HG03108 (cell line): Measurements from ENCODE around the gene MCF2L.
"Not testable (repeated sequence)": the region's sequence is repeated elsewhere in the genome, so short reads cannot be mapped to it uniquely, and the experiment has no call there.

Experiments
- ATAC-seq: cut with Tn5 transposase; IDR thresholded peaks from one replicate; pipeline ENCODE4 v1.9.1; 2021; ENCODE audit warnings: moderate library complexity; ENCODE audit not compliant: unreplicated experiment

The MCF2L gene

GRCh38 chr13:113090806-113091205, 121.8 kb downstream of the MCF2L start:
- ATAC-seq: no peak

DNA sequence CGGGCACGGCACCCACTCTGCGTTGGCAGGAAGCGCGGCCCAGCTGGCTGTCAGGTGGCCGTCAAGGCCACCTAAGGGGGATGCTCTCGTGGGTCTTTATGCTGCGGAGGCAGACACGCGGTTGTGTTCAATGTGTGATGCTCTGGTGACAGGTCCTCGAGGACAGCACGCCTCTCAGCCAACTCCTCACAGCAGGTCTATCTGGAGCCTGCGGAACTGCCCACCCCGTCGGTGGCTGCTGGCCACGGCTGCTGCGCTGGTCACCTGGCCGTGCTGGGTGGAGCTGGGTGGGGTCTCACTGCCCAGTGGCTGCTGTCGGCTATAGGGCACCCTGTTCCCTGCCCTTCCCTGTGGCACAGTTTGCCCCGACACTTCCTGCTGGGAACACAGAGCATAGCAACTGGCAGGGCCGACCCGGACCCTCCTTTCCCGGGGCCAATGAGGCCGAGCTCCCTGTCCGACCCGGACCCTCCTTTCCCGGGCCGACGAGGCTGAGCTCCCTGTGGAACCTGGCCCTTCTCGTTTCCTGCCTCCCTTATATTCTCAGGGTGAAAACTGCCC, 122.3 kb downstream of the MCF2L start:
- no peak for ATAC-seq

GRCh38 chr13:113091891-113092775, 123.1 kb downstream of the MCF2L start:
- ATAC-seq: no peak

GRCh38 chr13:113092776-113093579, 124.0 kb downstream of the MCF2L start:
- ATAC-seq: no peak

GRCh38 chr13:113093580-113094409, 124.8 kb downstream of the MCF2L start:
- ATAC-seq: no peak

DNA sequence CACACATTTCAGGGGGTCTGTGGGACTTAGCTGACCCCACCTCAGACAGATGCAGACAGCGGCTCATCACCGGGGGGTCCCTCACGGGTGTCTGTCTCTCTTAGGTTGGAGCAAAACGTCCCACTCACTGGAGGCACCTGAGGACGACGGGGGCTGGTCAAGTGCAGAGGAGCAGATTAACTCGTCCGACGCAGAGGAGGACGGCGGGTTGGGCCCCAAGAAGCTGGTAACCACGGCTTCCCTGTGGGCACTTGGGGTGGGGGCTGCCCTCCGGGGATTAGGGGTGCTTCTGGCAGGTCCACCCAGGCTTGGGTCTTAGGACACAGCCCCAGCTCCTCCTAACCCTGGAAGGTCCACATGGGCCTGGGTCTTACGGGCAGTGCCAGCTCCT, 125.4 kb downstream of the MCF2L start:
- ATAC-seq: no peak

- no peak for ATAC-seq
Observed at GRCh38 chr13:113095146-113096051, 126.4 kb downstream of the MCF2L start.

DNA sequence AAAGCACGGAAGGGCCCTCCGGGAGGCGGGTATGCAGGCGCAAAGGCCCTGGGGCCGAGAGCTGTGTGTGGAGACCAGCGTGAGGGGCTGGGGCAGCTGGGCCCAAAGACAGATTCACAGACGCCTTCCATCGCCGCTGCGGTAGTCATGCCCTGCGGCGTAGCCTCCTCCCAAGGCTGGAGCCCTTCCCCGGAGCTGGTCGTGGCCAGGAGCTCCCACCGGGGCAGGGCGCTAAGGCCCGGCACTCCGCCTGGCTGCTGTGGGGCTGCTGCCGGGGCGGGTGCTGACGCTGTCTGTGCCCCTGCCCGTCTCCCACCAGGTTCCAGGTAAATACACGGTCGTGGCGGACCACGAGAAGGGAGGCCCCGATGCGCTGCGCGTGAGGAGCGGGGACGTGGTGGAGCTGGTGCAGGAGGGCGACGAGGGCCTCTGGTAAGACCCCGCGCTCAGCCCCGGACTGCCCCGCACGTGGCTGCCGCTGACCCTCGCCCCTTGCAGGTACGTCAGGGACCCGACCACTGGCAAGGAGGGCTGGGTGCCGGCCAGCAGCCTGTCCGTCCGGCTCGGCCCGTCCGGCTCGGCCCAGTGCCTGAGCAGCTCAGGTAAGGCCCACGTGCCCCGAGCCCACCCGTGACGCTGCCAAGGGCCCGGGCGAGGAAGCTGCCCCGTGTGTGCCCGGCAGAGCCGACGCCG, 127.2 kb downstream of the MCF2L start:
- no peak for ATAC-seq

DNA sequence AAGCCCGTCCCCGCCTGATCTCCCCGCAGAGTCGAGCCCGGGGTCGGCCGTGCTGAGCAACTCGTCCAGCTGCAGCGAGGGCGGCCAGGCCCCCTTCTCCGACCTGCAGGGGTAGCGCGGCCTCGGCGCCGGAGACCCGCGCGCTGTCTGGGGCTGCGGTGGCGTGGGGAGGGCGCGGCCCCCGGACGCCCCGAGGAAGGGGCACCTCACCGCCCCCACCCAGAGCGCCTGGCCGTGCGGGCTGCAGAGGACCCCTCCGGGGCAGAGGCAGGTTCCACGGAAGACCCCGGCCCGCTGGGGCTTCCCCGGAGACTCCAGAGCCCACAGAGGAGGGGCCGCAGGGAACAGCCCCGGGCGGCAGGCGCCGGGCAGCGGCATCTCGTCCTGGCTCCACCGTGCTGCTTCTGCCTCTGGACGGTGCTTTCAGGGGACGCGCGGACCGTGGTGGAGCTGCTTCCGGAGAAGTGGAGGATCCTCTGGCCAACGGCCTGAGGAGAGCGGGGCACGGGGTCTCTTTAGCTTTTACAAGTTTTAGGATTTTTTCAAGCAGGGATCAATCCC, 127.8 kb downstream of the MCF2L start:
- no peak for ATAC-seq

DNA sequence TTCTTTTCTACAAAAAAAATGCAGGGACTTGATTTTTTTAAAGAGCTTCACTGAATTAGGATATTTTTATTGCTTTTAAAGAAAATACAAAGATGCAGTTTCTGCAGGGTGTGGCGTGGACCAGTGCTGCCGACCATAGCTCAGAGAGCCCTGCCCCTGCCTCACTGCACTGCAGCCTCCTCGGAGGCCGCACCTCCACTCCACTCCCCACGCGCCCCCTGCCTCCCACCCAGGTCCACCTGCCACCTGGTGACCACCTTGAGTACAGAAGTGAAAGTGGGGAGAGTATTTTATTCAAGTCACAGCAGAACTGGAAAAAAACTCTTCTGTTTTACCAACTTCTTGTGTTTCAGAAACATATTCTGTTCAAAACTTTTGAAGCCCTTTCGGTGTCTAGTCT, 128.6 kb downstream of the MCF2L start:
- no peak for ATAC-seq

DNA sequence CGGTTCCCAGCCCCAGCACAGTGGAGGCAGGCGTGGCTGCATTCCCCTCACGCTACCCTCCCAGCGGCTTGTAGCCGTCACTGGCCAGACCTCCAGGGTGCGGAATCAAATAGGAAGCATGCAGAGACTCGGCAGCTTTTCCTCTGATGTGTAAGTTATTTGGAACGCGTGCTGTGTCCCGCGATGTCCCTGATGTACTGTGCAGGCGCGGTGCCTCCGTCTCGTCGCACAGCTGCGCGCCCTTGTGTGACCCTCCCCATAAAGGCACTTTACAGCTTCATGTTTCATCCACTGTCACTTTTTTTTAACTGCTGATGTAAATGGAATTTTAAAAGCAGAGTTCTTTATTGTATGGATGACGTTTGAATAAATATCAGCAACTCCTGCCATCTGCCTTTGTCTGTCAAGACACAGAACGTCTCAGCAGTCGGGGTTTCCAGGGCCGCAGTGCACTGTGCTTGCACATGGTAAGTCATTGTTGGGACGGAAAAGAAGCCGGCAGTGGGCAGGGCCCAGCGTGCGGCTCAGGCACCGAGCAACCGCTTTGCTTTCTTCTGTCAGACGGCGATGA, 129.2 kb downstream of the MCF2L start:
- no peak for ATAC-seq

DNA sequence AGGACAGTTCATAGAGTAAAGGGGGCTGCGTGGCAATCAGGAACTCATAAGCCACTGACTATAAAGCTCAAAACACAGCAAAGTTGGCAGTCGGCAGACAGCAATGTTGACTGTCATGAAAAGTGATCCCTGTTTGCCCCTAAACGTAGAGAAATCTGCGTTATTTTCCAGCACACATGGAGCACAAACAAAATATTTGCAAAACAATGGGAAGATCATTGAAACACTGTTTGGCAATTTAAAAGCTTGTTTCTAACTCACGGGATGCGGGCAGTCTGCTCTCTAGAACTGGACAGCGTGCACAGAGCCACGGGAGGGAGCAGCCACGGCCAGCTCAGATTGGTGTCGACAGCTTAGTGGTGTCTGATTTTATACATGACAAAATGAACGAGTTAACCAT, 130.1 kb downstream of the MCF2L start:
- no peak for ATAC-seq

GRCh38 chr13:113102302-113102701, 133.3 kb downstream of the MCF2L start:
- not testable (repeated sequence) for ATAC-seq

GRCh38 chr13:113102727-113103126, 133.7 kb downstream of the MCF2L start:
- no peak for ATAC-seq

- no peak for ATAC-seq
Observed at GRCh38 chr13:113103646-113104045, 134.6 kb downstream of the MCF2L start.

GRCh38 chr13:113105032-113105920, 136.3 kb downstream of the MCF2L start, which contains the start of gene F7:
F7 (plus strand) TSS chr13:113105791; CDS start chr13:113105842, 51 bp downstream.
- no peak for ATAC-seq

GRCh38 chr13:113105921-113106452, 137.0 kb downstream of the MCF2L start:
- no peak for ATAC-seq
